ENCODE results near the gene RICTOR.

Gene RICTOR

GRCh38 chr5:39120052-39120420 lies 45.8 kb upstream of the RICTOR start:
- no peak overlapping the region for H3K4me2 ChIP-seq (ENCODE audit: low read depth, low read length, poor library complexity, severe bottlenecking)
- TF ChIP-seq CTCF (IDR thresholded peaks at IDR 0.05; ENCODE audit: insufficient read depth, low read length, poor library complexity, severe bottlenecking) (no peak), EZH2phosphoT487 (conservative IDR thresholded peaks at IDR 0.05; ENCODE audit: low read length) (no peak)

GRCh38 chr5:39119404-39120051 lies 45.3 kb upstream of the RICTOR start:
- Histone ChIP-seq H3K4me2 (ENCODE audit: low read depth, low read length, poor library complexity, severe bottlenecking) (no peak overlapping the region), H4K20me1 (ENCODE audit: low read depth, low read length) (no peaks in the 10 kb centered on the region), H3K36me3 (ENCODE audit: low read length) (no peaks in the 10 kb centered on the region), H3K9me2 (replicated peaks; ENCODE audit: insufficient read depth, low read length) (no peaks in the 10 kb centered on the region), H2AFZ (ENCODE audit: low read depth, low read length, severe bottlenecking) (no peak overlapping the region), H3K4me3 (ENCODE audit: insufficient read depth, low read length, poor library complexity, severe bottlenecking) (no peak overlapping the region), H3K9ac (ENCODE audit: low read length) (no peak overlapping the region), H3K27ac (ENCODE audit: low read depth, low read length) (no peak overlapping the region), H3K79me2 (ENCODE audit: insufficient read depth, low read length) (no peaks in the 10 kb centered on the region), H3K27me3 (ENCODE audit: low read length) (no peaks in the 10 kb centered on the region), H3K9me3 (ENCODE audit: insufficient read depth, low read length) (no peaks in the 10 kb centered on the region), H3F3A (ENCODE audit: insufficient read depth) (no peaks in the 10 kb centered on the region)
- TF ChIP-seq CTCF (IDR thresholded peaks at IDR 0.05; ENCODE audit: insufficient read depth, low read length, poor library complexity, severe bottlenecking) (no peak), EZH2phosphoT487 (conservative IDR thresholded peaks at IDR 0.05; ENCODE audit: low read length) (no peak)

More at GRCh38 chr5:39120052-39120420, 45.8 kb upstream of the RICTOR start:
- Histone ChIP-seq H4K20me1 (ENCODE audit: low read depth, low read length) (no peaks in the 10 kb centered on the region), H3K4me3 (ENCODE audit: insufficient read depth, low read length, poor library complexity, severe bottlenecking) (no peak overlapping the region), H3K9me3 (ENCODE audit: insufficient read depth, low read length) (no peaks in the 10 kb centered on the region), H3K27me3 (ENCODE audit: low read length) (no peaks in the 10 kb centered on the region), H3K9ac (ENCODE audit: low read length) (no peak overlapping the region), H2AFZ (ENCODE audit: low read depth, low read length, severe bottlenecking) (no peak overlapping the region), H3F3A (ENCODE audit: insufficient read depth) (no peaks in the 10 kb centered on the region), H3K79me2 (ENCODE audit: insufficient read depth, low read length) (no peaks in the 10 kb centered on the region), H3K36me3 (ENCODE audit: low read length) (no peaks in the 10 kb centered on the region), H3K27ac (ENCODE audit: low read depth, low read length) (no peak overlapping the region), H3K9me2 (replicated peaks; ENCODE audit: insufficient read depth, low read length) (no peaks in the 10 kb centered on the region)

- Histone ChIP-seq H3K4me3 (ENCODE audit: insufficient read depth, low read length, poor library complexity, severe bottlenecking) (no peak overlapping the region), H3K27me3 (ENCODE audit: low read length) (no peaks in the 10 kb centered on the region), H3F3A (ENCODE audit: insufficient read depth) (no peaks in the 10 kb centered on the region), H2AFZ (ENCODE audit: low read depth, low read length, severe bottlenecking) (no peak overlapping the region), H3K27ac (ENCODE audit: low read depth, low read length) (no peak overlapping the region), H3K4me2 (ENCODE audit: low read depth, low read length, poor library complexity, severe bottlenecking) (no peak overlapping the region), H3K36me3 (ENCODE audit: low read length) (no peaks in the 10 kb centered on the region), H4K20me1 (ENCODE audit: low read depth, low read length) (no peaks in the 10 kb centered on the region), H3K79me2 (ENCODE audit: insufficient read depth, low read length) (no peaks in the 10 kb centered on the region), H3K9me3 (ENCODE audit: insufficient read depth, low read length) (no peaks in the 10 kb centered on the region), H3K9me2 (replicated peaks; ENCODE audit: insufficient read depth, low read length) (no peaks in the 10 kb centered on the region), H3K9ac (ENCODE audit: low read length) (no peak overlapping the region)
- TF ChIP-seq EZH2phosphoT487 (conservative IDR thresholded peaks at IDR 0.05; ENCODE audit: low read length), result no peak
Observed at GRCh38 chr5:39118638-39119037, 44.4 kb upstream of the RICTOR start.

- Histone ChIP-seq H4K20me1 (ENCODE audit: low read depth, low read length) (no peaks in the 10 kb centered on the region), H3K4me3 (ENCODE audit: insufficient read depth, low read length, poor library complexity, severe bottlenecking) (no peak overlapping the region), H3K36me3 (ENCODE audit: low read length) (no peaks in the 10 kb centered on the region), H3K9ac (ENCODE audit: low read length) (no peak overlapping the region), H3K9me3 (ENCODE audit: insufficient read depth, low read length) (no peaks in the 10 kb centered on the region), H3K4me2 (ENCODE audit: low read depth, low read length, poor library complexity, severe bottlenecking) (no peak overlapping the region), H2AFZ (ENCODE audit: low read depth, low read length, severe bottlenecking) (no peak overlapping the region), H3K79me2 (ENCODE audit: insufficient read depth, low read length) (no peaks in the 10 kb centered on the region), H3K9me2 (replicated peaks; ENCODE audit: insufficient read depth, low read length) (no peaks in the 10 kb centered on the region), H3F3A (ENCODE audit: insufficient read depth) (no peaks in the 10 kb centered on the region), H3K27ac (ENCODE audit: low read depth, low read length) (no peak overlapping the region), H3K27me3 (ENCODE audit: low read length) (no peaks in the 10 kb centered on the region)
- TF ChIP-seq EZH2phosphoT487 (conservative IDR thresholded peaks at IDR 0.05; ENCODE audit: low read length), result no peak
- TF ChIP-seq CTCF (IDR thresholded peaks at IDR 0.05; ENCODE audit: insufficient read depth, low read length, poor library complexity, severe bottlenecking), result no peak
Observed at GRCh38 chr5:39117401-39117800, 43.2 kb upstream of the RICTOR start.

Data from SU-DHL-6 (cell line).